Stimulated activated CD8-positive, alpha-beta memory T cell treated with anti-CD3 and anti-CD28 coated beads, Interleukin-4, amount 100 ng/mL, for 4 hours (primary cell): ENCODE measurements around the gene USP36.
"Not testable (repeated sequence)": the region's sequence is repeated elsewhere in the genome, so short reads cannot be mapped to it uniquely, and the experiment has no call there.

Source experiments
- DNase-seq, 2 donors: peaks; one replicate each; pipeline ENCODE4 v3.0.0-alpha.2; 2020; ENCODE audit warnings: low read depth in 2 of 2, low spot score in 1 of 2

USP36 gene

GRCh38 chr17:78840780-78841611 is at the start of gene USP36:
Gene USP36 (minus strand): TSS chr17:78840814. CDS start chr17:78836363, 4,451 bp downstream.
- peak; percentile 100 for DNase-seq

DNA sequence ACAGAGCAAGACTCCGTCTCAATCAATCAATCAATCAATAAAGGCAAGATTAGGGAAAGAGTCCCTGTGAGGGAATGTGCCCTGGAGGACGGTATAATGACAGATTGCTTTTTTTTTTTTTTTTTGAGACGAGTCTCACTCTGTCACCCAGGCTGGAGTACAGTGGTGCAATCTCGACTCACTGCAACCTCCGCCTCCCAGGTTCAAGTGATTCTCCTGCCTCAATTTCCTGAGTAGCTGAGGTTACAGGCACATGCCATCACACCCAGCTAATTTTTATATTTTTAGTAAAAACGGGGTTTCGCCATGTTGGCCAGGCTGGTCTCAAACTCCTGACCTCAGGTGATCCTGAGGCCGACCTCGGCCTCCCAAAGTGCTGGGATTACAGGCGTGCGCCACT is 49.5 kb upstream of the USP36 start:
- not testable (repeated sequence) for DNase-seq

GRCh38 chr17:78889531-78889930 is 48.9 kb upstream of the USP36 start:
- DNase-seq = no peak

GRCh38 chr17:78888941-78889518 is 48.4 kb upstream of the USP36 start:
- no peak for DNase-seq

DNA sequence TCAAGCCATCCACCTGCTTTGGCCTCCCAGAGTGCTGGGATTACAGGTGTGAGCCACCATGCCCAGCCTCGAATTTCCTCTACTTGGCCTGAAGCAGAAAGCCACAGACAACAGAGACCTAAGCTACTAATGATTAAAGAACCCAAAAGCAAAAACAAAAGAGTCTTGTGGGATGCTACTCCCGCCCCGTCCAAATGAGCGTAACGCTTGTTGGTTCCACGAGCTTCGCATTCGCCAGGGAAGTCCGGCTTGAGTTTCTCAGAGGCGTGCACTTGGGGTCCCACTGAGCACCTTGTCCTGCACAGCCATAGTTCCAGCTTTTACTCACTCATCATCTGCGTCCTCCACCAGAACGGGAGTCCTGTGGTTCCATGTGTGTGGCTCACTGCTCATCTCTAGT is 46.3 kb upstream of the USP36 start:
- no peak for DNase-seq

DNA sequence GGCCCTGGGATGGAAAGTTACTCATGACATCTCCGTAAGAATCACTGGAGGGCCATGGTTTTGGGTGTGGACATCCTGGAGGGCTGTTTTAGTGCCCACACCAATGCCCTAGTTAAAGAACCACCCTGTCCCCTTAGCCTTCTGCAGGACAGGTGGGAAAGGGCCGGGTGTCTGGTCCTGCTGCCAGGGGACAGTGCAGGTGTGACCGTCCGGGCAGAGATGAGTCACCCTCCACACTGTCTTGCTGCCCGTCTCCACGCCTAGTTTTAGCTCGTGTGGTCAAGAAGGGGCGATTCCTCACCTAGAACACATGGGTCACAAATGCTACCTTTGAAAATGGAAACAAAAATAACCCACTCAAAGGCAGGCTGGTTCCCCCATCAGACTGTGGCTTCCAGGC is 45.3 kb upstream of the USP36 start:
- no peak for DNase-seq

DNA sequence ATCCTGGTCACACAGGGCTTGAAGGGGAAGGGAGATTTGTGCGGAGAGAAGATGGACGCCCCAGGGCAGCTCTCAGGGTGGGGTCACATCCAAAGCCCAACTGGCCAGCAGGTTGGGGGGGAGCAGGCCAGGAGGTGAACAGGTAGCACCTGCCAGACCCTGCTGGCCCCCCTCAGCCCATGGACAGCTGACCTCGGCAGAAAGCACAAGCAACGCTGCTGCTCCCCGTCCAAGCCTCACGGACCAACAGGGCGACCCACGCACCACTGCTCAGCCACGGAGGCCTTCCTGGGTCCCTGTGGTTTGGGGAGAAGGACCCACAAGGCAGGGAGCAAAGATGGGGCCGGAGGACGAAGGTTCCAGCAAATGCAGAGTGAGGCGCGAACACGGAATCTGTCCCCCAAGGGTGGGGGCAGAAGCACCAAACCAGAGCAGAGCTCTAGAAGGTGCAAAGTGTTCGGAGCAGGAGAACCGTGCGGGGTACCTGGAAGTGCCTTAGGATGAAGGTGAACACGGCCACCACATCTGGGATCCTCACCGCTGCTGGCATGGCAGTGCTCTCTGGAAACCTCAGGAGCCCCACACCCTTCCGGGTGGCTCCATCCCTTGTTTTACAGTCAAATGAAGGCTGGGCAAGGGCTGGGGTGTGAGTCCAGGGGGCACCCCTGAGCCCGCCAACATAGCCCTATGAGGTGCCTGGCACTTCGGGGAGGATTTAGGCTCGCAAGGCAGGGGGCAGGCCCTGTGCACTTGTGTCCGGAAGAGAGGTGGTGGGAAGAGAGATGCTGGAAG is 44.5 kb upstream of the USP36 start:
- no peak for DNase-seq

GRCh38 chr17:78884148-78884825 is 43.7 kb upstream of the USP36 start:
- no peak for DNase-seq

GRCh38 chr17:78883533-78884131 is 43.0 kb upstream of the USP36 start:
- DNase-seq = no peak

- DNase-seq = no peak
These were observed 42.5 kb upstream of the USP36 start for GRCh38 chr17:78883089-78883532.

DNA sequence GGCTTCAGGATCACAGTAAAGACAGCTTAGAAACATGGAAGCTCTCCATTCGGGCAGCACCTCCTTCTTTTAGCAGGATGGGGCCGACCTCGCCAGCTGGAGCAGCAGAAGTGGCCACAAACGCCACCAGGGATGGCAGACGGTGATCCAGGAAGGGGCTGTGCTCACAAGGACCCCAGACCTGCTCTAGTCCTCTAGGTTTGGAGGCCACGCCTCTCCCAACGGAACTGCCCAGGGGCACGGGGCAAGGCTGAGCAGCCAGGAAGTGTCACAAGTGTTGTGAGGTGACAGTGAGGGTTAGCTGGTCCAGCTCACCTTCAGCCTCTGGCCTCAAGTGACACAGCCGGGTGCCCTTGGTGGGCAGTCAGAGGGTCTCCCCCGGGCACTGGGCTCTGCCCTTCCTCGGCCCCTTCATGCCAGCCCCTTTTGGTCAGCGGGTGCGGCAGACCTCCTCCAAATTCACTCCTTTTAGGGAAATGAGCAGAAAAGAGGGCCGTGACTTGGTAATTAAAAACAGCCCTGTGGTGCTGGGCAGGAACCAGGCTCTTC is 42.0 kb upstream of the USP36 start:
- DNase-seq = no peak

- no peak for DNase-seq
These were observed 39.1 kb upstream of the USP36 start for GRCh38 chr17:78879635-78880186.

DNA sequence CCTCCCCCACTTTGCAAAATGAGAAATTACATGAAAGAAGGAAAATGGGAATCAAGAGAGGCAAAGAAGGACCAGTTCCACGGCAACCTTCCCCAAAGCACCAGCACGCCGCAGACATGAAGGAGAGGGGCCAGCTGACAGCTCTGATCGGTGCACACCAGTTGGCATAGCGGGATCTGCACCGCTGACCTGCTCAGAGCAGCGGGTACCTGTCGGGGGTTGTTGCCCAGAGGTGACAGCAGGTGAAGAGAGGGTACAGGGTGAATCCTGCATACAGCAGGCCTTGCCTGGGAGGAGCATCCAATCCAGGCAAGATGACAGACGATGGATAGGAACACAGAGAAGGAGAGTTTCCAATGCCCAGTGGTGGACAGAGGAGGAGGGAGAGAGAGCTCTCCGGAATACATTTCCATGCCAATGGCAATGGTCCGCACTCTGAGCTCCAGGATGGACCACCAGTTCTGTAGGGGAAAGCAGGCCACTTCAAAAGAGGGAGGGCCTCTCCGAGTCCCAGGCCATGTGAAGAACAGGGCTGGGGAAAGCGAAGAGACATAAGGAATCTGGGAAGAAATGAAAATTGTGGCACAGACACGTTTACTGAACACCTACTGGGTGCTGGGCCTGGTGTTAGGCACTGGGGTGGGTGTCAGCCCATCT is 38.4 kb upstream of the USP36 start:
- DNase-seq = no peak

DNA sequence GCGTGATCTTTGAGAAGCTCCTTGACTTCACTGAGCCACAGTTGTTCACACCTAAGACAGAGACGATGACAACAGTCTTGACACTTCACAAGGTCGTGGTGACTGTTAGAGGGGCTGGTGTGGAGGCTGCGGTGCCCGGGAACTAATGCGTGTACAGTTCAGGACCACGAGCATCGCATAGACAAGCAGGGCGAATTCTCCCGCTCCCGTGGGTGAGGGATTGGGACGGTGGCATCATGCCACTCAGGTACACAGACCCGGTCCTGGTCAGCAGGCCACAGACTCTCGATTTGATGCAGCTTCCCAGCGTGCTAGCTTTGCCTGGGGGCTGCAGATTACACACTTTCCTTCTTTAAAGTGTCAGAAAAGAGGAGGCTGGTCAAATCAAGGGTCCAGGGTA is 37.6 kb upstream of the USP36 start:
- no peak for DNase-seq

GRCh38 chr17:78876954-78877517 is 36.4 kb upstream of the USP36 start:
- not testable (repeated sequence) for DNase-seq

DNA sequence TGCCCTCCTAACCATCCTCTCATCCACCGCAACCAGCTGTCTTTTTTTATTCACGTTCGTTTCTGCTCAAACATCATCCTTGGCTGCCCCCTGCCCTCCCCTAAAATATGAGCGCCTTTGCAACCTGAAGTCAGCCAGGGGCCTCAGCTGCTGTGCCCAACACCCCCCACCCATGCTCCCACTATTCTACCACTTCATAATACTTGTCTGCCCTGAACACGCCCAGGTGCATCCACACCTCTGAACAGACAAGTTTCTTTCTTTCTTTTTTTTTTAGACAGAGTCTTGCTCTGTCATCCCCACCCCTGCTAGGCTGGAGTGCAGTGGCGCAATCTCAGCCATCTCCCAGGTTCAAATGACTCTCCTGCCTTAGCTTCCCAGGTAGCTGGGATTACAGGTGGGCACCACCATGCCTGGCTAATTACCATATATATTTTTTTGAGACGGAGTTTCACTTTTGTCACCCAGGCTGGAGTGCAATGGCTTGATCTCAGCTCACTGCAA is 35.5 kb upstream of the USP36 start:
- no peak for DNase-seq

DNA sequence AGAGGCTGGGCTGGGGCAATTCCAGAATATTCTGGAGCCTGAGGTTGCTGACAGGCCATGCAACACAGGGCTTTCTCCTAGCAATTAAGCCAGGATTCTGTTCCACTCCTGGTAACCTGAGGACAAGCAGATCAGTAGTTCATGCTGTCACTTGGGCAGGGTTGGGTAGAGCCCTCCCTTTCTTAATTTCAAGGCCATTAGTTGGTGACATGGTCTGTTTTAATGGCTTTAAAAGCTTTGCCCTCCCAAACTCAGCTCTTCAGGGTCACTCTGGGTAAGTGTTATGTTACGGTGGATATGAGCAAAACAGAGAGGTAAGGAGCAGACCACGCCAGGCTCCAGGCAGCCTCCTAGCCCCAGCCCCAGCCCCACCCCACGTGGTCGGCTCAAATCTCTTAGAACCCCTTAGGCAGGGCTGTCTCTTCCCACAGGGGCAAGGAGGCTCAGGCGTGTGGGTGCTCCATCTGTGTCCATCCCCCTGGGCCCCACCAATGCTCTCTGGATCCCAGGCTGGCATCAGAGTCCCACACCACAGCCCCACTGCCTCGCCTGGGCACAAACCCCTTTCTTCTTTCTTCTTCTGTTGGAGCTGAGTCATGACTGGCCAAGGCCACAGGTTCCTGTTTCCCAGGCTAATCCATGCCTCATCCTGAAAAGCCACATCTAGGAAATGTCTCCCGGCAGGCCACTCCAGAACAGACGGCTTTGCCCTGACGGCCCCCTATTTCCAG is 34.9 kb upstream of the USP36 start:
- no peak for DNase-seq

DNA sequence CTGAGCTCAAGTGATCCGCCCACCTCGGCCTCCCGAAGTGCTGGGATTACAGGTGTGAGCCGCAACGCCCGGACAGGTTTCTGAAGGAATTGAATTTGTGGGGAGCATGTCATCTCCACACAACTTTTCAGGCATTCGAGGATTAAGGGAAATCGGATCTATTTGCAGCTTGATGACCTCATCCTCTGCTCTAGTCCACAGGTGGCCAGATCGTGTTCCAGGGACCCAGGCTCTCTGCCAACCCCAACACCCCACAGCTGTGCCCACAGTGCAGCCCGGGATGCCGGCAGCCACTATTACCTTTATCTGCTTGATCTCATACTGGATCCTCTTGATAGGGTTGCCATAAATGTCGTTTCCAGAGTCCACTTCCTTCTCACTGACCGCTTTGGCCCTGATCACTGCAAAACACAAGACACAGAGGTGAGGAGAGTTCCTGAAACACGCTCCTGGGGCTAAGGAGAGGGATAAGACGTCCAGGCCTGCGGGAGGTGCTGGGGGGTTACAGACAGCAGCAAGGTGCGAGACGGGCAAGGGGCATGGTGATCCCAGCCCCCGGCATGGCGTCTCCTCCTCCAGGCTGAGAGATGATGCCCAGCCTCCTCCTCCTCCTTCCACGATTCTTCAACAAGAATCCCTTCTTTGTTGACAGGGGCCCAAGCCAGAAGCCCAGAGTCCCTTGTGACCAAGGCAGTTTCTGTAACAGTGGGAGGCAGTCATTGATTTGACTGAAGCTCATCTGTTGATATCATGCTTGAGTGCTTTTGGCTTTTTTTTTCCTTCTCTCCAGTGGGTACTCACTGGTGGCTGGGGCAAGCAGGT is 33.1 kb upstream of the USP36 start:
- DNase-seq = no peak
